ENCODE measurements around the gene MYLK. TPM values are rescaled to one million over a fixed set of nuclear protein-coding genes. Genes with fewer than 3 reads are reported as not detected.

MYLK gene
- total RNA-seq, 4 donors from 2014 or later, result 10.7 to 320 (median 42.0) TPM

GRCh38 chr3:123884993-123885392 lies 861 bp upstream of the MYLK start:
- Histone ChIP-seq H3K4me1 (peaks cover 0 to 13% (median 9%) of the 10 kb centered on the region in 3 donors), H3K9me3 (no peaks in the 10 kb centered on the region), H3K36me3 (no peaks in the 10 kb centered on the region), H3K27me3 (peaks cover 0 to 68% (median 0%) of the 10 kb centered on the region in 4 donors), H3K4me3 (no peak overlapping the region), H3K27ac (no peak overlapping the region)
- intact Hi-C loops (cut with DNase I), result no loop called here
- TF ChIP-seq, protein P1, sequence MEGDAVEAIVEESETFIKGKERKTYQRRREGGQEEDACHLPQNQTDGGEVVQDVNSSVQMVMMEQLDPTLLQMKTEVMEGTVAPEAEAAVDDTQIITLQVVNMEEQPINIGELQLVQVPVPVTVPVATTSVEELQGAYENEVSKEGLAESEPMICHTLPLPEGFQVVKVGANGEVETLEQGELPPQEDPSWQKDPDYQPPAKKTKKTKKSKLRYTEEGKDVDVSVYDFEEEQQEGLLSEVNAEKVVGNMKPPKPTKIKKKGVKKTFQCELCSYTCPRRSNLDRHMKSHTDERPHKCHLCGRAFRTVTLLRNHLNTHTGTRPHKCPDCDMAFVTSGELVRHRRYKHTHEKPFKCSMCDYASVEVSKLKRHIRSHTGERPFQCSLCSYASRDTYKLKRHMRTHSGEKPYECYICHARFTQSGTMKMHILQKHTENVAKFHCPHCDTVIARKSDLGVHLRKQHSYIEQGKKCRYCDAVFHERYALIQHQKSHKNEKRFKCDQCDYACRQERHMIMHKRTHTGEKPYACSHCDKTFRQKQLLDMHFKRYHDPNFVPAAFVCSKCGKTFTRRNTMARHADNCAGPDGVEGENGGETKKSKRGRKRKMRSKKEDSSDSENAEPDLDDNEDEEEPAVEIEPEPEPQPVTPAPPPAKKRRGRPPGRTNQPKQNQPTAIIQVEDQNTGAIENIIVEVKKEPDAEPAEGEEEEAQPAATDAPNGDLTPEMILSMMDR (IDR thresholded peaks at IDR 0.05), result no peak
- no peak for TF ChIP-seq POLR2A (IDR thresholded peaks at IDR 0.05)
- DNase-seq, result no peak

DNA sequence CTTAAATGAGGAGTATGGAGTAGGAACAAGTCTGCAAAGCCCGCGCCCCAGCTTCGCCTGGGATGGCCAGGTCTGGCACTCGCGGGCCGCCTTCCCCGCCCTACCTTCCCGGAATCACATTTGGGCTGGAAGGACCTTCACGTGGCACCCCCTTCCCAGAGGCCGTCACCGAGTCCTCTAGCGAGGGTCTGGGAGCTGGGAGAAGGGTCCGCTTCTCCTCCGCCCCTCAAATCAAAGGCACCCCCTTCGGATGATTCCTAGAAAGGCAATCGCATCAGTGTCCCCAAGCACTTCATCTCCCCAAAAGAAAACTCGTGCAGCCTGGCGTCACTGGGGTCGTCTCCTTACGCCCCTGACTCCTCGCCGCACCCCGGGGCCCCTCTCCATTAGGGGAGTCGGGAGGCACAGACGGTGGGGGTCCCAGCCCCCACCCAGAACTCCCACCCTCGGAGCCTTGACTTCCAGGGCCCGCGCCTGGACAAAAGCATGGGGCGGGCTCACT lies 380 bp downstream of the MYLK start:
- Histone ChIP-seq H3K4me3 (peak overlapping the region; percentile 14 to 69 (median 44)), H3K27me3 (peaks cover 0 to 68% (median 0%) of the 10 kb centered on the region in 4 donors), H3K4me1 (peaks cover 0 to 13% (median 9%) of the 10 kb centered on the region in 3 donors), H3K27ac (peak overlapping the region in 1 of 4 donors; percentile 21), H3K36me3 (no peaks in the 10 kb centered on the region), H3K9me3 (no peaks in the 10 kb centered on the region)
- TF ChIP-seq POLR2A (IDR thresholded peaks at IDR 0.05), result no peak
- TF ChIP-seq, protein P1 (IDR thresholded peaks at IDR 0.05), result no peak
- intact Hi-C loops (cut with DNase I), result no loop called here
- DNase-seq, result no peak
- 3% methylated on average over 8 of the region's 29 CpGs; no CpG with 5 or more reads in 1 of the 2 donors for whole genome bisulfite sequencing, 2 donors

- intact Hi-C loops (cut with DNase I), result no loop called here
- H3K9me3 ChIP-seq, result no peaks in the 10 kb centered on the region
- DNase-seq, result no peak
- WGBS, 2 donors, result 57 to 66% methylated on average over 4 of the region's 4 CpGs
- no peak overlapping the region for H3K4me3 ChIP-seq
- H3K27me3 ChIP-seq, result peaks cover 0 to 68% (median 0%) of the 10 kb centered on the region in 4 donors
- TF ChIP-seq POLR2A (IDR thresholded peaks at IDR 0.05), result no peak
- TF ChIP-seq, protein P1 (IDR thresholded peaks at IDR 0.05), result no peak
- no peaks in the 10 kb centered on the region for H3K36me3 ChIP-seq
- H3K4me1 ChIP-seq, result peaks cover 0 to 13% (median 9%) of the 10 kb centered on the region in 3 donors
- H3K27ac ChIP-seq, result no peak overlapping the region
Measured at GRCh38 chr3:123883111-123883510, 1.0 kb downstream of the MYLK start.

DNA sequence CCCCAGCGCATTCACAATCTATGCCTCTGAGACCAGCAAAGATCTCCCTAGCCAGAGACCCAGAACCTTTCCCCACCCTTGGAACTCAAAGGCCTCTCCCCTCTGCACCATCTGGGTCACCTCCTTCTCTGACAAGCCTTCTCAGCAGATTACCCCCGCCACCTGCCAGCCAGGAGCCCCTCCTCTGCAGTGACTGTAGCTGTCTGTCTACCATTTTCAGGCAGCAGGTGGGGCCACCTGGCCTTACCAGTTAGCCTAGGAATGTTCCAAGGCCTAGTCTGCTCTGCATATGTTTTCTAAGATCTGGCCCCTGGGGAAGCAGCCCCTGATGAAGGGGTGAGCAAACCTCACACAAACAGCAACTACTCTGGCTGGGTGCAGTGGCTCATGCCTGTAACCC lies 2.4 kb downstream of the MYLK start:
- Histone ChIP-seq H3K4me1 (peaks cover 0 to 13% (median 9%) of the 10 kb centered on the region in 3 donors), H3K4me3 (no peak overlapping the region), H3K9me3 (no peaks in the 10 kb centered on the region), H3K36me3 (no peaks in the 10 kb centered on the region), H3K27ac (no peak overlapping the region), H3K27me3 (peaks cover 0 to 58% (median 0%) of the 10 kb centered on the region in 4 donors)
- no peak for DNase-seq
- TF ChIP-seq, protein P1 (IDR thresholded peaks at IDR 0.05), result no peak
- TF ChIP-seq POLR2A (IDR thresholded peaks at IDR 0.05), result no peak
- WGBS, 2 donors, result 85 to 100% methylated on average over 1 to 2 of the region's 2 CpGs
- intact Hi-C loops (cut with DNase I), result no loop called here

DNA sequence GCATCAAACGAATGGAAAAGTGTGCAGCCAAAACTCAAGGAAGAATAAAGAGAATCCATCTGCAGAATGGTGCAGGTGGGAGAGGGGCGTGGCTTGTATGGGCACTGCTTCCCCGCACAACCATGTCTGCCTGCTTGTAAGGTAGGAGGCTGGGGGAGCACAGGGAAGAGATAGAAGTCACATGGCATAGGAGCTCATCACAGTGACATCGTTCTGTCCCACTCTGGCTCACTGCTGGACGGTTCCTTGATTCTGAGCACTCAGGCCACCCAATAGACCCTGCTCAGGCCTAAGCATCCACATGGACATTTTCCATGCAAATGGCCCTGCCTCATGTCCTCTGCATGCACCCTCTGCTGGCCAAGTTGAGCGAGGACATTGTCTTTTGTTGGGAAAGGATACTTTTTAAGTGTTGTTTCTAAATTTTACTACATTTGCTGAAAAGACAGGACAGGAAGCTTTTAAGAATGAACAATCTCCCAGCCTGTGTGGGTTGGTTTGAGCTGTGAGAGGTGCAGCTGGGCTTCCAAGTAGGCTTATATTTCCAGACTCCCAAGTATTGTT lies 3.1 kb downstream of the MYLK start:
- WGBS, 2 donors, result 72% methylated on average over 6 of the region's 6 CpGs
- Histone ChIP-seq H3K27me3 (peaks cover 0 to 51% (median 0%) of the 10 kb centered on the region in 4 donors), H3K4me3 (no peak overlapping the region), H3K36me3 (no peaks in the 10 kb centered on the region), H3K27ac (no peak overlapping the region), H3K4me1 (peaks cover 0 to 13% (median 9%) of the 10 kb centered on the region in 3 donors), H3K9me3 (no peaks in the 10 kb centered on the region)
- intact Hi-C loops (cut with DNase I), result no loop called here
- no peak for TF ChIP-seq POLR2A (IDR thresholded peaks at IDR 0.05)
- TF ChIP-seq, protein P1 (IDR thresholded peaks at IDR 0.05), result peak in 2 of 6 experiments; percentile 28 to 34
- DNase-seq, result no peak
